Prostate gland (tissue), 2 donors: ENCODE results near the gene IQCM. TPM values are rescaled to one million over a fixed set of nuclear protein-coding genes. Genes with fewer than 3 reads are reported as not detected.

Experiments
- DNase-seq: peaks from one replicate; pipeline ENCODE4 v3.0.0-alpha.2; 2019; ENCODE audit warnings: low spot score
- H3K27ac ChIP-seq, 2 donors: fragments of 200-600 bp; sonication (generic); 2 replicates each; pipeline ENCODE4 v1.5.1; 2017 to 2019
- H3K27me3 ChIP-seq: fragments of 200-600 bp; sonication (generic); replicated peaks from 2 replicates; pipeline ENCODE4 v1.5.1; 2019; ENCODE audit not compliant: insufficient read depth
- H3K36me3 ChIP-seq, 2 donors: fragments of 200-600 bp; sonication (generic); 1 replicate in 1 of 2; 2 replicates in 1 of 2; pipeline versions ENCODE4 v1.5.1 to v1.8.1; 2017 to 2019
- H3K4me1 ChIP-seq: fragments of 200-600 bp; sonication (generic); replicated peaks from 2 replicates; pipeline ENCODE4 v1.5.1; 2019
- H3K4me3 ChIP-seq, 2 donors: fragments of 200-600 bp; sonication (generic); 2 replicates each; pipeline ENCODE4 v1.5.1; 2017 to 2019
- H3K9me3 ChIP-seq: fragments of 200-600 bp; sonication (generic); 2 replicates; pipeline ENCODE4 v1.5.1; 2017
- CTCF ChIP-seq, 4 experiments: fragments of 200-600 bp in 2 of 4; fragments of 450-650 bp in 2 of 4; sonication (generic) in 2 of 4; IDR thresholded peaks; 1 replicate in 3 of 4; 2 replicates in 1 of 4; pipeline ENCODE4 v1.5.1; 2016 to 2019; ENCODE audit warnings: antibody characterized with exemption in 4 of 4, mild to moderate bottlenecking in 2 of 4, moderate library complexity in 2 of 4
- POLR2A ChIP-seq: fragments of 450-650 bp; IDR thresholded peaks from one replicate; pipeline ENCODE4 v1.6.1; 2016; ENCODE audit warnings: antibody characterized with exemption, mild to moderate bottlenecking
- POLR2AphosphoS5 ChIP-seq: sonication (generic); formaldehyde crosslinking; IDR thresholded peaks from one replicate; pipeline ENCODE4 v1.6.1; 2017; ENCODE audit warnings: antibody characterized with exemption
- WGBS: methylation state at CpG from one replicate; pipeline ENCODE4 v1.1.5; 2018; 5-methylcytosine and 5-hydroxymethylcytosine counted together
- intact Hi-C: fragments of 100-400 bp; cut with DNase I; formaldehyde crosslinking; loops from one replicate; pipeline ENCODE4 v1.14.2; 2022
- total RNA-seq, 2 donors: library from RNA; depleted of rRNA; stranded (reverse); fragments of >200 nt; gene quantifications; one replicate each; pipeline ENCODE4 v1.1.0, GENCODE V29; 2016

Gene IQCM
- total RNA-seq, 2 donors from 2014 or later: not detected

GRCh38 chr4:149719806-149720205, 95.8 kb downstream of the IQCM start:
- no peaks in the 10 kb centered on the region for H3K4me1 ChIP-seq

GRCh38 chr4:149719357-149719756, 96.3 kb downstream of the IQCM start:
- intact Hi-C loops: no loop called here
- H3K4me1 ChIP-seq: no peaks in the 10 kb centered on the region
- H3K27ac ChIP-seq: no peak overlapping the region
- H3K9me3 ChIP-seq: no peaks in the 10 kb centered on the region
- no peak for TF ChIP-seq POLR2AphosphoS5
- no peak for TF ChIP-seq POLR2A
- TF ChIP-seq CTCF (IDR thresholded peaks at IDR 0.05): no peak
- no peak for DNase-seq
- no peaks in the 10 kb centered on the region for H3K27me3 ChIP-seq
- no peak overlapping the region for H3K4me3 ChIP-seq
- H3K36me3 ChIP-seq: no peaks in the 10 kb centered on the region

More at GRCh38 chr4:149719806-149720205, 95.8 kb downstream of the IQCM start:
- Histone ChIP-seq H3K27ac (no peak overlapping the region), H3K9me3 (no peaks in the 10 kb centered on the region), H3K27me3 (no peaks in the 10 kb centered on the region), H3K36me3 (no peaks in the 10 kb centered on the region), H3K4me3 (no peak overlapping the region)
- intact Hi-C loops: no loop called here
- no peak for DNase-seq
- TF ChIP-seq CTCF (IDR thresholded peaks at IDR 0.05): no peak
- TF ChIP-seq POLR2AphosphoS5: no peak
- TF ChIP-seq POLR2A: no peak
- 75% methylated on average over 1 of the region's 1 CpG for WGBS

GRCh38 chr4:149718500-149718899, 97.1 kb downstream of the IQCM start:
- Histone ChIP-seq H3K4me3 (no peak overlapping the region), H3K36me3 (no peaks in the 10 kb centered on the region), H3K4me1 (no peaks in the 10 kb centered on the region), H3K9me3 (no peaks in the 10 kb centered on the region), H3K27me3 (no peaks in the 10 kb centered on the region), H3K27ac (no peak overlapping the region)
- no peak for TF ChIP-seq POLR2AphosphoS5
- no peak for TF ChIP-seq CTCF (IDR thresholded peaks at IDR 0.05)
- no peak for TF ChIP-seq POLR2A
- DNase-seq: no peak
- 66% methylated on average over 3 of the region's 3 CpGs for WGBS
- intact Hi-C loops: no loop called here

- Histone ChIP-seq H3K4me3 (no peak overlapping the region), H3K27ac (no peak overlapping the region), H3K9me3 (no peaks in the 10 kb centered on the region), H3K4me1 (no peaks in the 10 kb centered on the region), H3K27me3 (no peaks in the 10 kb centered on the region), H3K36me3 (no peaks in the 10 kb centered on the region)
- intact Hi-C loops: no loop called here
- no peak for DNase-seq
- TF ChIP-seq POLR2A: no peak
- TF ChIP-seq CTCF (IDR thresholded peaks at IDR 0.05): no peak
- TF ChIP-seq POLR2AphosphoS5: no peak
- WGBS: 54% methylated on average over 1 of the region's 1 CpG
Observed at GRCh38 chr4:149716728-149717127, 98.9 kb downstream of the IQCM start.

GRCh38 chr4:149715822-149716585, 99.6 kb downstream of the IQCM start:
- no peaks in the 10 kb centered on the region for H3K9me3 ChIP-seq
- no peak for DNase-seq
- no peaks in the 10 kb centered on the region for H3K36me3 ChIP-seq
- no peak overlapping the region for H3K4me3 ChIP-seq
- WGBS: 94% methylated on average over 14 of the region's 14 CpGs
- no peak overlapping the region for H3K27ac ChIP-seq
- H3K27me3 ChIP-seq: no peaks in the 10 kb centered on the region
- H3K4me1 ChIP-seq: no peaks in the 10 kb centered on the region
- intact Hi-C loops: no loop called here
- TF ChIP-seq POLR2A (no peak), CTCF (IDR thresholded peaks at IDR 0.05) (no peak), POLR2AphosphoS5 (no peak)
